Activated CD8-positive, alpha-beta memory T cell treated with anti-CD3 and anti-CD28 coated beads, Interleukin-2, amount 10 ng/mL, durations not matched to agents 7 days and 5 days (primary cell): ENCODE measurements around the gene VPS13D. TPM values are rescaled to one million over a fixed set of nuclear protein-coding genes. Genes with fewer than 3 reads are reported as not detected.
A peak's percentile ranks its signal among the peaks of the same experiment; 100 is the strongest.

Source experiments
- ATAC-seq: fragments of 150-1000 bp; cut with Tn5 transposase; one replicate; pipeline ENCODE4 v1.10.0; 2021; ENCODE audit warnings: moderate library complexity
- CTCF ChIA-PET: fragments of 350-600 bp; sonication (Branson Sonifier 250); formaldehyde crosslinking; loops from one replicate; lab custom pipeline; 2021; ENCODE audit warnings: antibody characterized with exemption; lab: Charles Lee
- DNase-seq: peaks from one replicate; pipeline ENCODE4 v3.0.0-alpha.2; 2020
- H3K27ac Mint-ChIP-seq: one replicate; pipeline ENCODE4 v1.8.0; 2021; ENCODE audit warnings: mild to moderate bottlenecking, mixed read lengths
- H3K27me3 Mint-ChIP-seq: one replicate; pipeline ENCODE4 v1.8.0; 2021; ENCODE audit warnings: mixed read lengths
- H3K36me3 Mint-ChIP-seq: one replicate; pipeline ENCODE4 v1.8.0; 2021; ENCODE audit warnings: mild to moderate bottlenecking, mixed read lengths
- H3K4me1 Mint-ChIP-seq: one replicate; pipeline ENCODE4 v1.8.0; 2021; ENCODE audit warnings: mixed read lengths
- H3K4me3 Mint-ChIP-seq: one replicate; pipeline ENCODE4 v1.8.0; 2021; ENCODE audit warnings: mild to moderate bottlenecking, moderate library complexity, mixed read lengths
- H3K9me3 Mint-ChIP-seq: one replicate; pipeline ENCODE4 v1.8.0; 2022; ENCODE audit warnings: low read depth, mixed read lengths
- total RNA-seq, 2 experiments: library from RNA; stranded (reverse); gene quantifications; one replicate each; pipeline ENCODE4 v1.2.3, GENCODE V29; 2021

VPS13D gene
- total RNA-seq, 2 experiments from 2014 or later, result 34.6 to 38.3 TPM

- Mint-ChIP-seq H3K4me3 (no peak overlapping the region), H3K27me3 (no peaks in the 10 kb centered on the region), H3K36me3 (peaks cover 44% of the 10 kb centered on the region), H3K9me3 (no peaks in the 10 kb centered on the region), H3K4me1 (peaks cover 34% of the 10 kb centered on the region), H3K27ac (peak overlapping the region; percentile 18)
- CTCF ChIA-PET, result interaction anchor here (1.2 kb wide), 1 partner anchor 8 kb away, joined by 3 read pairs; no protein-coding TSS in a partner anchor
- DNase-seq (no peak), ATAC-seq (no peak)
Observed at GRCh38 chr1:12188115-12188514, 41.7 kb upstream of the VPS13D start.

GRCh38 chr1:12188657-12189327, 41.0 kb upstream of the VPS13D start:
- Mint-ChIP-seq H3K4me1 (peaks cover 36% of the 10 kb centered on the region), H3K27ac (no peak overlapping the region), H3K9me3 (no peaks in the 10 kb centered on the region), H3K4me3 (no peak overlapping the region), H3K36me3 (peaks cover 46% of the 10 kb centered on the region), H3K27me3 (no peaks in the 10 kb centered on the region)
- DNase-seq, result no peak
- no peak for ATAC-seq
- CTCF ChIA-PET, result no interaction called here

GRCh38 chr1:12189328-12189682, 40.5 kb upstream of the VPS13D start:
- Mint-ChIP-seq H3K36me3 (peaks cover 50% of the 10 kb centered on the region), H3K4me3 (no peak overlapping the region), H3K4me1 (peaks cover 36% of the 10 kb centered on the region), H3K27ac (no peak overlapping the region), H3K27me3 (no peaks in the 10 kb centered on the region), H3K9me3 (no peaks in the 10 kb centered on the region)
- ATAC-seq (no peak), DNase-seq (no peak)
- CTCF ChIA-PET, result no interaction called here

GRCh38 chr1:12191242-12192032, 38.4 kb upstream of the VPS13D start:
- Mint-ChIP-seq H3K27me3 (no peaks in the 10 kb centered on the region), H3K4me3 (no peak overlapping the region), H3K27ac (no peak overlapping the region), H3K9me3 (no peaks in the 10 kb centered on the region), H3K4me1 (peaks cover 49% of the 10 kb centered on the region), H3K36me3 (peaks cover 62% of the 10 kb centered on the region)
- ATAC-seq, result no peak
- no peak for DNase-seq
- CTCF ChIA-PET, result interaction anchor here (1.0 to 3.6 kb wide), 3 partner anchors 65 to 67 kb away, joined by 3 to 13 read pairs (median 12); no protein-coding TSS in a partner anchor

GRCh38 chr1:12194666-12195216, 35.1 kb upstream of the VPS13D start:
- Mint-ChIP-seq H3K27ac (peak overlapping the region; percentile 71), H3K27me3 (no peaks in the 10 kb centered on the region), H3K4me3 (no peak overlapping the region), H3K9me3 (no peaks in the 10 kb centered on the region), H3K4me1 (peaks cover 46% of the 10 kb centered on the region), H3K36me3 (peaks cover 49% of the 10 kb centered on the region)
- DNase-seq (no peak), ATAC-seq (no peak)
- CTCF ChIA-PET, result interaction anchor here (3.6 kb wide), 1 partner anchor 70 kb away, joined by 13 read pairs; no protein-coding TSS in a partner anchor

GRCh38 chr1:12195416-12195815, 34.4 kb upstream of the VPS13D start:
- CTCF ChIA-PET, result interaction anchor here (1.3 to 3.6 kb wide), 3 partner anchors 18 to 89 kb away, joined by 3 to 13 read pairs (median 3); no protein-coding TSS in a partner anchor
- H3K9me3 Mint-ChIP-seq, result no peaks in the 10 kb centered on the region

GRCh38 chr1:12196641-12197482, 33.0 kb upstream of the VPS13D start:
- ATAC-seq, result no peak
- no peaks in the 10 kb centered on the region for H3K27me3 Mint-ChIP-seq
- peaks cover 55% of the 10 kb centered on the region for H3K4me1 Mint-ChIP-seq
- H3K27ac Mint-ChIP-seq, result no peak overlapping the region
- CTCF ChIA-PET, result interaction anchor here (0.9 to 16.4 kb wide), 5 partner anchors 9 to 90 kb away, joined by 3 to 296 read pairs (median 3); no protein-coding TSS in a partner anchor
- no peak for DNase-seq
- no peaks in the 10 kb centered on the region for H3K9me3 Mint-ChIP-seq
- peaks cover 51% of the 10 kb centered on the region for H3K36me3 Mint-ChIP-seq
- no peak overlapping the region for H3K4me3 Mint-ChIP-seq

More at GRCh38 chr1:12195416-12195815, 34.4 kb upstream of the VPS13D start:
- peaks cover 50% of the 10 kb centered on the region for H3K4me1 Mint-ChIP-seq
- H3K36me3 Mint-ChIP-seq, result peaks cover 51% of the 10 kb centered on the region
- H3K4me3 Mint-ChIP-seq, result no peak overlapping the region
- ATAC-seq (no peak), DNase-seq (no peak)
- H3K27me3 Mint-ChIP-seq, result no peaks in the 10 kb centered on the region
- peak overlapping the region; percentile 6 for H3K27ac Mint-ChIP-seq

- no peaks in the 10 kb centered on the region for H3K27me3 Mint-ChIP-seq
- H3K4me1 Mint-ChIP-seq, result peaks cover 57% of the 10 kb centered on the region
- H3K36me3 Mint-ChIP-seq, result peaks cover 48% of the 10 kb centered on the region
- H3K4me3 Mint-ChIP-seq, result no peak overlapping the region
- DNase-seq (no peak), ATAC-seq (no peak)
- H3K27ac Mint-ChIP-seq, result no peak overlapping the region
- no peaks in the 10 kb centered on the region for H3K9me3 Mint-ChIP-seq
- CTCF ChIA-PET, result interaction anchor here (1.2 to 16.4 kb wide), 2 partner anchors 33 to 75 kb away, joined by 3 to 296 read pairs; no protein-coding TSS in a partner anchor
Observed at GRCh38 chr1:12197483-12197880, 32.3 kb upstream of the VPS13D start.

- DNase-seq (no peak), ATAC-seq (no peak)
- H3K27me3 Mint-ChIP-seq, result no peaks in the 10 kb centered on the region
- H3K27ac Mint-ChIP-seq, result no peak overlapping the region
- H3K36me3 Mint-ChIP-seq, result peaks cover 38% of the 10 kb centered on the region
- H3K9me3 Mint-ChIP-seq, result no peaks in the 10 kb centered on the region
- peaks cover 59% of the 10 kb centered on the region for H3K4me1 Mint-ChIP-seq
- no peak overlapping the region for H3K4me3 Mint-ChIP-seq
- CTCF ChIA-PET, result interaction anchor here (0.8 to 16.4 kb wide), 3 partner anchors 18 to 78 kb away, joined by 4 to 296 read pairs (median 4); no protein-coding TSS in a partner anchor
Observed at GRCh38 chr1:12200208-12200607, 29.6 kb upstream of the VPS13D start.

GRCh38 chr1:12201352-12202189, 28.3 kb upstream of the VPS13D start:
- H3K9me3 Mint-ChIP-seq, result no peaks in the 10 kb centered on the region
- ATAC-seq (peak; percentile 62), DNase-seq (no peak)
- peaks cover 39% of the 10 kb centered on the region for H3K36me3 Mint-ChIP-seq
- H3K4me3 Mint-ChIP-seq, result no peak overlapping the region
- H3K27ac Mint-ChIP-seq, result peak overlapping the region; percentile 81
- CTCF ChIA-PET, result interaction anchor here (0.6 to 16.4 kb wide), 5 partner anchors 8 to 79 kb away, joined by 3 to 296 read pairs (median 4); no protein-coding TSS in a partner anchor
- no peaks in the 10 kb centered on the region for H3K27me3 Mint-ChIP-seq
- H3K4me1 Mint-ChIP-seq, result peaks cover 56% of the 10 kb centered on the region

- H3K9me3 Mint-ChIP-seq, result no peaks in the 10 kb centered on the region
- no peak overlapping the region for H3K4me3 Mint-ChIP-seq
- no peak for ATAC-seq
- CTCF ChIA-PET, result interaction anchor here (1.1 to 16.4 kb wide), 3 partner anchors 9 to 80 kb away, joined by 3 to 296 read pairs (median 4); no protein-coding TSS in a partner anchor
- DNase-seq, result no peak
- H3K27me3 Mint-ChIP-seq, result no peaks in the 10 kb centered on the region
- peak overlapping the region; percentile 55 for H3K27ac Mint-ChIP-seq
- H3K36me3 Mint-ChIP-seq, result peaks cover 39% of the 10 kb centered on the region
- peaks cover 55% of the 10 kb centered on the region for H3K4me1 Mint-ChIP-seq
Observed at GRCh38 chr1:12202190-12202497, 27.7 kb upstream of the VPS13D start.

GRCh38 chr1:12202577-12202976, 27.3 kb upstream of the VPS13D start:
- ATAC-seq, result no peak
- Mint-ChIP-seq H3K36me3 (peaks cover 37% of the 10 kb centered on the region), H3K27me3 (no peaks in the 10 kb centered on the region), H3K9me3 (no peaks in the 10 kb centered on the region), H3K4me3 (no peak overlapping the region), H3K27ac (peak overlapping the region; percentile 55), H3K4me1 (peaks cover 57% of the 10 kb centered on the region)
- CTCF ChIA-PET, result interaction anchor here (1.1 to 16.4 kb wide), 3 partner anchors 9 to 80 kb away, joined by 3 to 296 read pairs (median 4); no protein-coding TSS in a partner anchor
- DNase-seq, result no peak
